Astrocyte of the spinal cord (primary cell): ENCODE data around the gene POLR1A.
A peak's percentile ranks its signal among the peaks of the same experiment; 100 is the strongest.

Experiments
- DNase-seq: peaks from one replicate; pipeline ENCODE4 v3.0.0; 2011; ENCODE audit warnings: low read depth, low spot score
- H3K4me3 ChIP-seq: 2 replicates; pipeline ENCODE4 v1.5.1; 2011; ENCODE audit warnings: low read depth, mild to moderate bottlenecking, low read length, moderate library complexity
- in situ Hi-C: cut with HindIII; loops from 2 replicates; pipeline ENCODE4 v1.10.0; 2017; ENCODE audit warnings: low sequenced_read_pairs
- TF ChIP-seq, protein P1 (sequence below): IDR thresholded peaks from 2 replicates; pipeline ENCODE4 v1.5.1; 2012; ENCODE audit warnings: low read depth, mild to moderate bottlenecking, low read length, inconsistent platforms

POLR1A gene

DNA sequence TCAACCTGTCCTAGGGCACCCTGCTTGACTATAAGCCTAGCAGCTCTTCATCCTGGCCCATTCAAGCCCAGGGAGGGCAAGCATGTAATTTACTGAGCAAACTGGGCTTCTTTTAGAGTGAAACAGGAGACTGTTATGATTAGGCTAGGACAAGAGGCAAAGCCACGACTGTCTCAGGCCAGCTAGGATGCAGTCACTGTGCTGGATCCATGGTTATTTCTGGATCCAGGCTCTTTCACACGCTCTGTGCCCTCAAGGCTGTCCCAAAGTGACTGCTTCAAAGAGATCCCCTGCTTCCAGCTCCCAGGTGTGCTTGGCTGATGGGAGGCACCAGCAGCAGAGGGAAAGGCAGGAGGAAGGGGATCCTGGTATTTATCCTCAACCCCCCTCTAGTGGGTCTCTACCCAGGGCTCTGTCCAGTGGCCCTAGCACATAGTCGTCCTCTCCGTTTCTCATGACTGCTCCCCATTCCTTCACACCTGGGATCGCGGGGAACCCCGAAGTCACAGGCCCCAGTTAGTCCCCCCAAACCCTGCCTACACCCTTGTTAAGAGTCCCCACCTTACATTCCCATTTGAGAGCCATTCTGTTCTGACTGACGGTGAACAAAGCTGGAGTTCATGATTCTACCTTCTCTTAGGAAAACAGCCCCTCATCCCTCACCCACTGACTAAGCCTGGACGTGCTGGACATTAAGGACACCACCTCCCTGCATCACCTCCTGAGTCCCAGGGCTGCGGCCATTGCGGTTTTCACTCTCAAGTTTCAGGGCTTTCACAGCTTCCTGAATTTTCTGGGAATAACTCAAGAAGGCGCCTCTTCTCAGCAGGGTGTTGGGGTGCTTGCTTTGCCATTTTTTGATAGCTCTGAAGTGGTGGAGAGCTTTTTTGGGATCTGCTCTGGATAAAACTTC, 63.2 kb downstream of the POLR1A start:
- in situ Hi-C loops = no loop called here
- TF ChIP-seq, protein P1, sequence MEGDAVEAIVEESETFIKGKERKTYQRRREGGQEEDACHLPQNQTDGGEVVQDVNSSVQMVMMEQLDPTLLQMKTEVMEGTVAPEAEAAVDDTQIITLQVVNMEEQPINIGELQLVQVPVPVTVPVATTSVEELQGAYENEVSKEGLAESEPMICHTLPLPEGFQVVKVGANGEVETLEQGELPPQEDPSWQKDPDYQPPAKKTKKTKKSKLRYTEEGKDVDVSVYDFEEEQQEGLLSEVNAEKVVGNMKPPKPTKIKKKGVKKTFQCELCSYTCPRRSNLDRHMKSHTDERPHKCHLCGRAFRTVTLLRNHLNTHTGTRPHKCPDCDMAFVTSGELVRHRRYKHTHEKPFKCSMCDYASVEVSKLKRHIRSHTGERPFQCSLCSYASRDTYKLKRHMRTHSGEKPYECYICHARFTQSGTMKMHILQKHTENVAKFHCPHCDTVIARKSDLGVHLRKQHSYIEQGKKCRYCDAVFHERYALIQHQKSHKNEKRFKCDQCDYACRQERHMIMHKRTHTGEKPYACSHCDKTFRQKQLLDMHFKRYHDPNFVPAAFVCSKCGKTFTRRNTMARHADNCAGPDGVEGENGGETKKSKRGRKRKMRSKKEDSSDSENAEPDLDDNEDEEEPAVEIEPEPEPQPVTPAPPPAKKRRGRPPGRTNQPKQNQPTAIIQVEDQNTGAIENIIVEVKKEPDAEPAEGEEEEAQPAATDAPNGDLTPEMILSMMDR = no peak
- DNase-seq = no peak
- H3K4me3 ChIP-seq = no peak overlapping the region

- H3K4me3 ChIP-seq = no peak overlapping the region
- TF ChIP-seq, protein P1 = no peak
- no peak for DNase-seq
- in situ Hi-C loops = no loop called here
These were observed 65.6 kb downstream of the POLR1A start for GRCh38 chr2:86039963-86040655.

DNA sequence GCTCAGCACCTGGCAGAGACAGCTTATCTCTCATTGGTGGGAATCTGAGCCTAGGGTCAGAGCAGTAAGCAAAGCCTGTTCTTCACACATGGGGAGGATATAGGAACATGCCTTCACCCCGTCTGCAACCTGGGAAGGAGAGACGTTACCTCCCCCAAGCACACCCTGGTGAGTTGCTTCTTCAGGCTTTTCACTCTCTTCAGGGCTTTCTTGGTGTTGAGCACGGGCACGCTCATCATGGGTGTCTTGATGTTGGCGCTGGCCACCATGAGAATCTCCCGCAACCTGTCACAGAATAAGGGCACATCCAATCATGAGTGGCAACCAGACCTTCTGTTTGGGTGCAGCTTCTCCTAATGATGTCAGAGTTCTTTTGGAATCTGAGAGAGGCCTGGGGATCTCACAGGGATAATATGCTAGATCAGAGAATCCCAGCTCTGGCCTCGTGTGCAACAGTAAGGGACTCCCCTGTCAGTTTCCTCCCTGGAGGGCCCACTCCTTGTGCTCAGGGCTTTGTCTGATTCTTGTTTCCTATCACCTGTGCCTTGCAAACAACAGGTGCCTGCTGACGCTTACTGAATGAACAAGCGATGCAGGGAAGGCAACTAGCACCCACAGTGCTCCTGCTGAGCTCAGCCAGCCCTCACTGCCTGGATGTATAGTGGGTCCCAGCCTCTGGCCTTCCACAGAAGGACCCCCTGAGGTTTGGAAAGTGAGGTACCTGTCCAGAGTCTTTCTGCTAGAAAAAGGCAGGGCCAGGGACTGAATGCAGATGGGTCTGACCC, 66.3 kb downstream of the POLR1A start:
- in situ Hi-C loops = no loop called here
- TF ChIP-seq, protein P1 = no peak
- no peak overlapping the region for H3K4me3 ChIP-seq
- DNase-seq = no peak

- peak; percentile 71 for DNase-seq
- in situ Hi-C loops = no loop called here
- TF ChIP-seq, protein P1 = no peak
- no peak overlapping the region for H3K4me3 ChIP-seq
These were observed 67.2 kb downstream of the POLR1A start for GRCh38 chr2:86038291-86039081.

DNA sequence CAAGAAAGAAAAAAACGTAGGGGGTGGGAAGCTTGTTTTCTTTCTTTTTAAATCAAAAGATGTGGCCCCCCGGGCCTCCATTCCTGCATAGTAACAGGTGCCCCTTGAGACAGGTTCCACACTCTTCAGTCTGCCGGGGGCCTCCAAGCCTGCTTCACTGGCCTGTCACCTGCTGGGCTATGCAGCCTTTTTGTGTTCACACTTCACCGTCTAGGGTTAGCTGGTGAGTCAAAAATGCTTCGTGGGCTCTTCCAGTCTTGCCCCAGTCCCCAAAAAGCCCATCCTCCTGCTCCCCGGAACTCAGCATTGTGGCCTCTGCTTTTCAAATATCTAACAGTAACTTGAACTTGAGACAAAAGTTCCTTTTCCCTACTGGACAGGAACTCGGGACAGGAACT, 67.9 kb downstream of the POLR1A start:
- in situ Hi-C loops = no loop called here
- no peak overlapping the region for H3K4me3 ChIP-seq
- DNase-seq = no peak
- TF ChIP-seq, protein P1 = no peak
